Measurements from ENCODE around the gene KCTD16.
A peak's percentile ranks its signal among the peaks of the same experiment; 100 is the strongest.

KCTD16 gene

GRCh38 chr5:144170276-144171024 lies at the start of gene KCTD16, which contains the start of gene YIPF5:
Gene KCTD16, plus strand, starts transcription at chr5:144170873.
Gene YIPF5, minus strand, starts transcription at chr5:144170659. Its CDS starts 704 bp downstream, at chr5:144169955.
- DNase-seq (ENCODE audit: low read depth in 2 of 2): peak; percentile 92 to 94

GRCh38 chr5:144121577-144121976 lies 49.1 kb upstream of the KCTD16 start:
- DNase-seq (ENCODE audit: low read depth in 2 of 2): no peak

- DNase-seq (ENCODE audit: low read depth in 2 of 2): no peak
These were observed 48.6 kb upstream of the KCTD16 start for GRCh38 chr5:144122081-144122480.

GRCh38 chr5:144122641-144123040 lies 48.0 kb upstream of the KCTD16 start:
- DNase-seq (ENCODE audit: low read depth in 2 of 2): no peak

- DNase-seq (ENCODE audit: low read depth in 2 of 2): no peak
These were observed 45.4 kb upstream of the KCTD16 start for GRCh38 chr5:144125163-144125726.

GRCh38 chr5:144126707-144127106 lies 44.0 kb upstream of the KCTD16 start:
- no peak for DNase-seq (ENCODE audit: low read depth in 2 of 2)

GRCh38 chr5:144128844-144129243 lies 41.8 kb upstream of the KCTD16 start:
- no peak for DNase-seq (ENCODE audit: low read depth in 2 of 2)

GRCh38 chr5:144130306-144130705 lies 40.4 kb upstream of the KCTD16 start:
- no peak for DNase-seq (ENCODE audit: low read depth in 2 of 2)

- DNase-seq (ENCODE audit: low read depth in 2 of 2): no peak
These were observed 39.4 kb upstream of the KCTD16 start for GRCh38 chr5:144131261-144131660.

- DNase-seq (ENCODE audit: low read depth in 2 of 2): no peak
These were observed 37.5 kb upstream of the KCTD16 start for GRCh38 chr5:144133050-144133633.

GRCh38 chr5:144134194-144134826 lies 36.4 kb upstream of the KCTD16 start:
- no peak for DNase-seq (ENCODE audit: low read depth in 2 of 2)

GRCh38 chr5:144135113-144135762 lies 35.4 kb upstream of the KCTD16 start:
- no peak for DNase-seq (ENCODE audit: low read depth in 2 of 2)

GRCh38 chr5:144139586-144139985 lies 31.1 kb upstream of the KCTD16 start:
- no peak for DNase-seq (ENCODE audit: low read depth in 2 of 2)

- no peak for DNase-seq (ENCODE audit: low read depth in 2 of 2)
These were observed 29.1 kb upstream of the KCTD16 start for GRCh38 chr5:144141585-144141984.

GRCh38 chr5:144142139-144142823 lies 28.4 kb upstream of the KCTD16 start:
- DNase-seq (ENCODE audit: low read depth in 2 of 2): no peak

GRCh38 chr5:144142824-144143162 lies 27.9 kb upstream of the KCTD16 start:
- no peak for DNase-seq (ENCODE audit: low read depth in 2 of 2)

- no peak for DNase-seq (ENCODE audit: low read depth in 2 of 2)
These were observed 27.0 kb upstream of the KCTD16 start for GRCh38 chr5:144143625-144144024.

GRCh38 chr5:144144956-144145751 lies 25.5 kb upstream of the KCTD16 start:
- no peak for DNase-seq (ENCODE audit: low read depth in 2 of 2)

- no peak for DNase-seq (ENCODE audit: low read depth in 2 of 2)
These were observed 19.6 kb upstream of the KCTD16 start for GRCh38 chr5:144151026-144151425.

GRCh38 chr5:144156767-144157171 lies 13.9 kb upstream of the KCTD16 start:
- no peak for DNase-seq (ENCODE audit: low read depth in 2 of 2)

GRCh38 chr5:144162686-144163085 lies 8.0 kb upstream of the KCTD16 start:
- no peak for DNase-seq (ENCODE audit: low read depth in 2 of 2)

All from stimulated activated CD4-positive, alpha-beta T cell treated with anti-CD3 and anti-CD28 coated beads, Interleukin-1b, Interleukin-23, amount 100 ng/mL, for 1 hour (primary cell).